HG03571 (cell line): ENCODE data around the gene CXorf49.
"Not testable (repeated sequence)": the region's sequence is repeated elsewhere in the genome, so short reads cannot be mapped to it uniquely, and the experiment has no call there.

Experiments used
- ATAC-seq: cut with Tn5 transposase; IDR thresholded peaks from one replicate; pipeline ENCODE4 v1.9.1; 2021; ENCODE audit not compliant: unreplicated experiment

CXorf49 gene

DNA sequence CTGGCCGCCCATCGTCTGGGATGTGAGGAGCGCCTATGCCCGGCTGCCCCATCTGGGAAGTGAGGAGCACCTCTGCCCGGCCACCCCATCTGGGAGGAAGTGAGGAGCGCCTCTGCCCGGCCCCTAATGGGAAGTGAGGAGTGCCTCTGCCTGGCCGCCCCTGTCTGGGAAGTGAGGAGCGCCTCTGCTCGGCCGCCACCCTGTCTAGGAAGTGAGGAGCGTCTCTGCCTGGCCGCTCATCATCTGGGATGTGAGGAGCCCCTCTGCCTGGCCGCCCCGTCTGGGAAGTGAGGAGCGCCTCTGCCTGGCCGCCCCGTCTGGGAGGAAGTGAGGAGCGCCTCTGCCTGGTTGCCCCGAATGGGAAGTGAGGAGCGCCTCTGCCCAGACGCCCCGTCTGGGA lies 42.4 kb downstream of the CXorf49 start:
- not testable (repeated sequence) for ATAC-seq

DNA sequence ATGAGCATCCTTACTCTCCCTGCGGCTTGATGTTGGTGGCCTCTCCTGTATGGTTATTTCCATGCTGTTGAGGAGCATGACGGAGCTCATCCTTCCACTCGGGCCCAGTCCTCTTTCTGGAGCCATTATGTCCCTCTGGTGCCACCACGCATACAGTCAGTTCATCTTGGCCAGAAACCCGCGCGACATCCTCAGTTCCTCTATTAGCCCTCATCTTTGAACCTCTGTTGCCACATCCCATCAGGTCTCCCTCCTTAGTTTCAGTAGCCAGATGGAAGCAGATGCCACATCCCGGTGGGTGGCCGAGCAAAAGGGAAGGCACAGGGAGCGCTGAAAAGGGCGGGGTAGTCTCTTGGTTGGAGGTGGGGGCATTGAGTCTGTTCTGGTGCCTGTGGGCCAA lies 46.1 kb downstream of the CXorf49 start:
- ATAC-seq, result no peak

DNA sequence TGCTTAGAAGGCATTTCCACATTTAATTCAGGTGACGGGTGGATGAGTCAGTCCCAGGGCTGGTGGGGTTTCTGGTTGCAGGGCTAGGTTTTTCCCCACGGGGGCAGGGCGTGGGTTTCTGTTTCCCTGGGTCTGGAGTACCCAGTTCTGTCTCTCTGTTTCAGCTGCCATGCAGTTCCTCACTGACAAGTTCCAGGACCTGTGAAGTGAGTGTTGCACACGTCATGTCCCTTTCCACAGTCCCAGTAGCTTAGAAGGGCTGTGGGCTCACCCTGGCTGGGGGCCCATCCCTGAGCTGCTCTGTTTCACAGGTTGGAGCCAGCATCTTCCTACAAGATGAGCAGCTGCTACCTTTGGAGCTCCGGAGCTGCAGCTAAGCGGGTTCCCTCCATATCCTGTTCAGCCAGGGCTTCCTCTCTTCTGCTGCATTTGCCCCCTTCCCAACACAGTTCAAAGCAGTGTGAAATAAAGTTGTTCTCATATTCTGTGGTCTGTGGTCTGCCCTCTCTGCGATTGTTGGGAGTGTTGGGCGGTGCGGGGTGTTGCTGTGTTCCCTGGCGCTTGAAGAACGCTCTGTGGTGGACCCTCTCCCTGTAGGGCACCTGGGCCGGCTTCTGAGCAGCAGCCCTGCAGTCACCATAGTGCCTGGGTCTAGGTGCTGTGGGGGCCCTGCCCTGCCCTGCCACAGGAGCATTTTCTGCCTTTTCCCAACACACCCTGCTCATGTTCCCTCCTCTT lies 46.9 kb downstream of the CXorf49 start:
- no peak for ATAC-seq

DNA sequence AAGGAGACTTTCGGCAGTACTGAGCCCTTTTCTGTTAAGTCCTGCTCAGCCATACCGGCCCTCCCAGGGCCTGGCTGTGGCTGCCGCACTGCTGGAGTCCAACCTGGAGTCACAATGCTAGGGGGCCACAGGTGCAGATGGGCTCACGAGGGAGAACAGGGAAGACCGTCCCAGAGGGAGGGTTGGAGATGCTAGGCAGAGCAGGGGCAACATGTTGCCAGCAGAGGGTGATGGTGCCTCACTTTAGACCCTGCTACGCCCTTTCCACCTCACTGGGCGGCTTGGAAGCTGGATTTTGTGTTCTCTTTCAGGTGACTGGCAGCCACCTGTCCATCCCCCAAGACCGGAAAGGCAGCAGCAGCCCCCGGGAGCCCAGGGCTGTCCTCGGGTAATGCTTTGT lies 48.1 kb downstream of the CXorf49 start:
- not testable (repeated sequence) for ATAC-seq

DNA sequence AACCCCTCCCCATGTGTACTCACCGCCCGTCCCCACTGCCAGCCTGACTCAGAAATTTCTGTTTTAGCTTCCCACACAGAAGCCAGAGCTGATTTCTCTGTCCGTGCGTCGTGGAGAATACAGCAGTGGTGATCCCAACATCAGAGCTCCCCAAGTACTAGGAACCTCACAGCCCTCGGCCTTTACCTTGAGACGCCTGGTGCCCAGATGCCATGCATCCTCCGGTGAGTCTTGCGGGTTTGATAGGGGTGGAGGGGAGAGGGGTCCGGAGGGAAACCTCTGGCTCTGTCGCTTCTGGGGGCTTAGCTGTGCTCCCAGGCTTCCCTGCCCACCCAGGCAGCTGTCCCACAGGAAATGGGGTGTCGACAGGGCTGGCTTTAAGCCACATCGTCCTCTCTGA lies 48.6 kb downstream of the CXorf49 start:
- no peak for ATAC-seq

DNA sequence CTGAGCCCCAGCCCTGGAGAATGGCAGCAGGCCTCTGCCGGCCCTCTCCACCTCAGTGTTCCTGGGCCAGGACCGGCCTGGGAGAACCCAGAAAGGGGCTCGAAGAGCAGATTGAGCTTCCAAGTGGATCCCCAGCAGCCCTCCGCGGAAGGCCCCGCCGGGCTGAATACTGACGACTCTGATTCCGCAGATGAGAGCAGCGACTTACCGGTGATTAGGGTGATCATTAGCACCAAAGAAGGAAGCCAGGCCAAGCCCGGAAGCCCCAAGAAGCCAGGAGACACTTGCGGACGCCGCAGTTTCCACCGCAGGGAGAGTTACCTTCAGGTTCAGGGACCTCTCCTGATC lies 49.9 kb downstream of the CXorf49 start:
- no peak for ATAC-seq

DNA sequence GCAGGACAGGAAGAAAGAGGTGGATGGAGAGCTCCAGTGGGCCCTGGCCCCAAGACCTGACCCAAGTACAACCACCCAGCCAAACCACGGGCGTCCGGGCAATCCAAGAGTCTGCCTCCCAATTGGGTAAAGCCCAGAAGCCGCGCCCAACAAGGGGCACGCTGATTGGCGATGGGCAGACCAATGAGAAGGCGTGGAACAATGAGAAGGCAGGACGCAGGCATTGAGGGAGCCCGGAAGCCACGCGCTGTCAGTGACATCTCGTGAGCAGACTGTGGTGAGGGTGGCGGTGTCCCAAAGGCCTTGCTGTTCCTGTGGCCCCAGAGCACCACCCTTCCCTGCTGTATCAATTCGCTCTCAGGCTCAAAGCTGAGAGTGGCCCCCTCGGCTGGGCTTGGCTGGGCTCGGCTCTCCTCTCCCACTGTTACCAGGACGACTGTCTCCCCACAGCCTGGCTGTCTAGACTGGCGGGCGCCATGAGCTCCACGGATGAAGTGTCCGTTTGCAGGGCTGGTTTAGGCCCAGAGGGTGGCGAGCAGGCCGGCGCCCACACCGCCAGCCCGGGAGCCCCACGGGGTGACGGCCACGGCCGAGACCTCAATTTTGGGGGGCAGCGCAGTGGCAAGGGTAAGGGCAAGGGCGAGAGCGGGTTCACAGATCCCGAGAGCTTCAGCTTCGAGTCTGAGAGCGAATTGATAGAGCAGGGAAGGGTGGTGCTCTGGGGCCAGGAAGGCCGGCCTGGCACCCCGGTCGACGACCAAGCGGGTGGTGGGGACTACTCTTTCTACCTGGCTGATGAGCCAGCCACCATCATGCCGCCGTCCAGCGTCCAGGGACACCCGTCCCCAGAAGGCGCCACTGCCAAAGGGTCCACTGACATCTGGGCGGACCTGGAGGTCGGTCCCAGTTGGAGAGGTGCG lies 50.5 kb downstream of the CXorf49 start, which contains the start of gene LOC101059915:
Gene LOC101059915, plus strand, starts transcription at position 219 of the 920 bp plus-strand sequence.
- no peak for ATAC-seq

DNA sequence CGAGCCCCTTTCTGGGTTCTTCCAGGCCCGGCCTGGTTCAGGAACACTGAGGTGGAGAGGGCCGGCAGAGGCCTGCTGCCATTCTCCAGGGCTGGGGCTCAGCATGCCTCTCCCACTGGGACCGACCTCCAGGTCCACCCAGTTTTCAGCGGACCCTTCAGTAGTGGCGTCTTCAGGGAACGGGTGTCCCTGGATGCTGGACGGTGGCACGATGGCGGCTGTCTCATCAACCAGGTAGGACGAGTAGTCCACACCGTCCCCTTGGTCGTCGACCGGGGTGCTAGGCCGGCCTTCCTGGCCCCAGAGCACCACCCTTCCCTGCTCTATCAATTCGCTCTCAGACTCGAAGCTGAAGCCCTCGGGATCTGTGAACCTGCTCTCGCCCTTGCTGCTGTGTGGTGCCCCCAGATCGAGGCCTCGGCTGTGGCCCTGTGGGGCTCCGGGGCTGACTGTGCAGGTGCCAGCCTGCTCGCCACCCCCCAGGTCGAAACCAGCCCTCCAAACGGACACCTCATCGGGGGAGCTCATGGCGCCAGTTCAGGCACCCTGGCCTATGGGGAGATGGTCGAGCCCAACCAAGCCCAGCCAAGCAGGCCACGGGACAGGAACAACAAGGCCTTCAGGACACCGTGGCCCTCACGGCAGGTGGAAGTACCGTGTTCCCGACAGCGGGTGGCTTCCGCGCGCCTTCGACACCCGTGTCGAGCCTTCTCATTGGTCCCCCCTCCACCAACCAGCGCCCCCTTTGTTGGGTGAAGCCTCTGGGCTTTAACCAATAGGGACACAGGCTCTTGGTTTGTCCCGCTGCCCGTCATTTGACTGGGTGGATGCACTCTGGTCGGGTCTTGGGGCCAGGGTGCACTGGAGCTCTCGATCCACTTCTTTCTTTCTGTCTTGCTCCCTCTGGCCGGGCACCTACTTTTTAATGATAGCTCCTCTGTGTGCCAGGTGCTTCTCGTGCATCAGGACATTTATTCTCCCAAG lies 51.6 kb downstream of the CXorf49 start:
- no peak for ATAC-seq

DNA sequence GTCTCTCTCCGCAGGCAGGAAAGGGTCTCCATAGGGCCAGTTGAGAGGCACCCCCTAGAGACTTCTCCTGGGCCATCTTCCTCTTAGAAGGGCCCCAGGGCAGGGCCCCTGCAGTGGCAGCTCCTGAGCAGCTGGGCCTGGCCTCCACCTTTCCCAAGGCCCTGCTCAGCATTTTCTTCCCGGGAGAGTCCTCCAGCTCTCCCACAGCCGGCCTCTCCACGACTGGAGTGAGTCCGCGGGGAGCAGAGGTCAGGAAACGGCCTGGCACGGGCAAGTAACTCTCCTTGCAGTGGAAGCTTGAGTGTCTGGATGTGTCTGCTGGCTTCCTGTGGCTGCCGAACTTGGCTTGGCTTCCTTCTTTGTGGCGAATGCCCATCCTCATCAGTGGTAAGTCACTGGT lies 52.3 kb downstream of the CXorf49 start:
- ATAC-seq, result no peak

DNA sequence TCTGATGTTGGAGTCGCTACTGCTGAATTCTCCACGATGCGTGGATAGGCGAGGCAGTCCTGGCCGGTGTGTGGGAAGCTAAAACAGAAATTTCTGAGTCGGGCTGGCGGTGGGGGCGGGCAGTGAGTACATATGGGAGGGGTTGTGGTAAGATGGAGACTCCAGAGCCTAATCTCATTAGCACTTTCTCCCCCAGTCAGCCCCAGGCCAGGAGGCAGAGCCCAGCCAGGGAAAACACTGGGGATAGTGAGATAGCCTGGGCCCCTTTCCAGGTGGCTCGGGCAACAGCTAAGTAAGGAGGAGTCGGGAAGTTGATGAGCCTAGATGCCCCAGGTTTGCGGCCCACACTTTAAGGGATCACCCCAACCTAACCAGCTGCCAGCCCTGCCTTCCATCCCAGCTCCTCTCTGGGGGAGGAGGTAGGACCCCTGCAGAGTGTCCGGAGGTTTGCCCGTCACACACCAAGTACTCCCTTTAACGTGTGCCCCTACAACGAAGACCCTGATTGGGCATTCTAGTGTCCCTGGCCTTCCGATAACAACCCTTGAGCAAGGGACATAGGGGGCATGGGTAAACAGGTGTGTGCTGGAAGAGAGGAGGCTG lies 53.1 kb downstream of the CXorf49 start:
- ATAC-seq, result no peak
